HG03342 (cell line): ENCODE results near the gene PPP1R9A.

Source experiments
- ATAC-seq: cut with Tn5 transposase; IDR thresholded peaks from one replicate; pipeline ENCODE4 v1.9.1; 2021; ENCODE audit warnings: mild to moderate bottlenecking, moderate library complexity; ENCODE audit not compliant: unreplicated experiment

The PPP1R9A gene

DNA sequence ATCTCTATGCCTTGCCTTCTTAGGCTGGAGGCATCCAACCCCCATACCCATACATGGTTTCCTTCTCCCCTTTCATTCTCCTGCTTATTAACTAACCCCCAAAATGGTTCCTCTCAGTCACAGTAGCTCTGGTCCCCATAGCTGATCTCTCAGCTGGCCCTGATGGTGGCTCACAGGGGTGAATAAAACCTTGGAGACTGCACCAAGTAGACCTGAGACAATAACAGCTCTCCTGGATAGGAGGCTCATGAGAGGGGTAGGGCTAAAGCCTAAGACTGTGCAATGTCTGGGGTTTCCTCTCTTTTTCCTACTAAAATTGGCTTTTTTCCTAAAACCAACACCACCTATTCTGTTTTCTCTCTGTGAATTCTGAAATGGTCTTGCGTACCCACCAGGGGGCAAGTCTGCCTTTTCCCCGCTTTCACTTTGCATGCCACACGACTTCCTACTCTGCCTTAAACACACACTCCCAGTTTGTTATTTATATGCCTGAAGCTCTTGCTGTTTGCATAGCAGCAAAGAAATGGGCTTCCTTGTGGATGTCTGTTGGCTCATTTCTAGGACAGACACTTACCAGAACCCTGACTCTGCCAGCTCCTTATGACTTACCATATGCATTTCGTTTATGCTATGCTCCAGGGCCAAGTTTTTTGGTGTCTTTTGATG, 435.4 kb downstream of the PPP1R9A start:
- ATAC-seq = no peak
